SK-N-SH (cell line): Measurements from ENCODE around the gene SPSB3. TPM values are rescaled to one million over a fixed set of nuclear protein-coding genes. Genes with fewer than 3 reads are reported as not detected.

Experiments
- CTCF ChIA-PET: fragments of 300-600, 350-600 bp; formaldehyde crosslinking; extraction: SDS; loops from one replicate; lab custom pipeline; 2021; lab: Yijun Ruan, JAX
- POLR2A ChIA-PET: fragments of 350-600 bp; sonication (Branson Sonifier 250); formaldehyde crosslinking; extraction: SDS; loops from one replicate; lab custom pipeline; 2020; ENCODE audit warnings: antibody characterized with exemption, inconsistent platforms; lab: Yijun Ruan, JAX
- DNase-seq: peaks from one replicate; pipeline ENCODE4 v3.0.0; 2012
- H2AFZ ChIP-seq: fragments of 200-600 bp; sonication (generic); 2 replicates; pipeline ENCODE4 v1.8.1; 2016; ENCODE audit warnings: antibody characterized with exemption, mild to moderate bottlenecking, low read depth
- H3F3A ChIP-seq: fragments of 200-600 bp; sonication (generic); replicated peaks from 2 replicates; pipeline ENCODE3; 2016; ENCODE audit warnings: antibody characterized with exemption, mild to moderate bottlenecking; ENCODE audit not compliant: insufficient read depth
- H3K27ac ChIP-seq, 2 experiments: fragments of 200-500 bp in 1 of 2; fragments of 200-600 bp in 1 of 2; sonication (Bioruptor generic) in 1 of 2; sonication (generic), shearing (Covaris generic) in 1 of 2; 2 replicates each; pipeline versions ENCODE4 v1.5.1 to v1.6.1; 2014 to 2016; ENCODE audit warnings: low read depth in 2 of 2, inconsistent platforms in 1 of 2, low read length in 1 of 2, mild to moderate bottlenecking in 1 of 2, mixed read lengths in 1 of 2
- H3K27me3 ChIP-seq: fragments of 200-600 bp; sonication (generic), shearing (Covaris generic); 2 replicates; pipeline ENCODE4 v1.6.1; 2016; ENCODE audit warnings: mixed run types; ENCODE audit not compliant: insufficient read depth
- H3K36me3 ChIP-seq, 2 experiments: fragments of 200-500 bp in 1 of 2; fragments of 200-600 bp in 1 of 2; sonication (Bioruptor generic) in 1 of 2; sonication (generic) in 1 of 2; replicated peaks in 1 of 2; 2 replicates each; pipeline versions ENCODE3 to v1.5.1; 2014 to 2016; ENCODE audit warnings: low read length in 1 of 2, mild to moderate bottlenecking in 1 of 2; ENCODE audit not compliant: insufficient read depth in 2 of 2, control insufficient read depth in 1 of 2
- H3K4me1 ChIP-seq, 2 experiments: fragments of 200-500 bp in 1 of 2; fragments of 200-600 bp in 1 of 2; sonication (Bioruptor generic) in 1 of 2; sonication (generic), shearing (Covaris generic) in 1 of 2; 2 replicates each; pipeline versions ENCODE4 v1.5.1 to v1.6.1; 2014 to 2016; ENCODE audit warnings: low read depth in 1 of 2, low read length in 1 of 2, mixed run types in 1 of 2; ENCODE audit not compliant: insufficient read depth in 2 of 2, control insufficient read depth in 1 of 2
- H3K4me2 ChIP-seq: fragments of 200-600 bp; sonication (generic), shearing (Covaris generic); 2 replicates; pipeline ENCODE4 v1.6.1; 2017; ENCODE audit warnings: mixed run types
- H3K4me3 ChIP-seq, 2 experiments: fragments of 200-500 bp in 1 of 2; fragments of 200-600 bp in 1 of 2; sonication (Bioruptor generic) in 1 of 2; sonication (generic), shearing (Covaris generic) in 1 of 2; 2 replicates each; pipeline versions ENCODE4 v1.5.1 to v1.8.1; 2014 to 2016; ENCODE audit warnings: low read depth in 2 of 2, inconsistent platforms in 1 of 2, low read length in 1 of 2, mild to moderate bottlenecking in 1 of 2, mixed read lengths in 1 of 2, moderate library complexity in 1 of 2
- H3K79me2 ChIP-seq: fragments of 200-600 bp; sonication (generic); 2 replicates; pipeline ENCODE4 v1.8.1; 2017; ENCODE audit warnings: mild to moderate bottlenecking; ENCODE audit not compliant: insufficient read depth
- H3K9ac ChIP-seq: fragments of 200-600 bp; sonication (generic); 2 replicates; pipeline ENCODE4 v1.6.1; 2017; ENCODE audit warnings: mixed run types
- H3K9me2 ChIP-seq: fragments of 200-600 bp; sonication (generic); 2 replicates; pipeline ENCODE4 v1.6.1; 2017; ENCODE audit warnings: mixed run types
- H3K9me3 ChIP-seq: fragments of 200-600 bp; sonication (generic); 2 replicates; pipeline ENCODE4 v1.6.1; 2017; ENCODE audit warnings: mixed run types, mild to moderate bottlenecking, moderate library complexity
- H4K20me1 ChIP-seq: fragments of 200-600 bp; sonication (generic); 2 replicates; pipeline ENCODE4 v1.6.1; 2017; ENCODE audit warnings: mild to moderate bottlenecking, mixed run types; ENCODE audit not compliant: insufficient read depth
- ELF1 ChIP-seq: IDR thresholded peaks from 2 replicates; pipeline ENCODE4 v1.4.0; 2012
- FOXM1 ChIP-seq: IDR thresholded peaks from 2 replicates; pipeline ENCODE4 v1.4.0; 2012; ENCODE audit warnings: low read depth, mild to moderate bottlenecking
- JUND ChIP-seq: IDR thresholded peaks from 2 replicates; pipeline ENCODE4 v1.4.0; 2012
- MAX ChIP-seq: IDR thresholded peaks from 2 replicates; pipeline ENCODE4 v1.4.0; 2012; ENCODE audit warnings: low read depth
- MEF2A ChIP-seq: IDR thresholded peaks from 2 replicates; pipeline ENCODE4 v1.4.0; 2012; ENCODE audit warnings: low read depth, borderline replicate concordance
- MXI1 ChIP-seq: IDR thresholded peaks from 2 replicates; pipeline ENCODE4 v1.6.1; 2012; ENCODE audit warnings: mild to moderate bottlenecking, low read depth, low read length, improper control_type of control experiment
- PBX3 ChIP-seq: IDR thresholded peaks from 2 replicates; pipeline ENCODE4; 2012
- RCOR1 ChIP-seq: fragments of 150-350 bp; IDR thresholded peaks from 2 replicates; pipeline ENCODE4 v1.6.1; 2017; ENCODE audit warnings: antibody characterized with exemption, low read length
- REST ChIP-seq: IDR thresholded peaks from 2 replicates; pipeline ENCODE4 v1.6.1; 2012; ENCODE audit warnings: mild to moderate bottlenecking, low read depth, low read length, moderate library complexity
- RFX5 ChIP-seq: IDR thresholded peaks from 2 replicates; pipeline ENCODE4 v1.6.1; 2012; ENCODE audit warnings: mild to moderate bottlenecking, improper control_type of control experiment, low read length
- RXRA ChIP-seq: IDR thresholded peaks from 2 replicates; pipeline ENCODE4 v1.4.0; 2012; ENCODE audit warnings: low read depth, mild to moderate bottlenecking, borderline replicate concordance
- SIN3A ChIP-seq: IDR thresholded peaks from 2 replicates; pipeline ENCODE4 v1.6.1; 2012; ENCODE audit warnings: low read depth, mild to moderate bottlenecking, low read length, moderate library complexity, borderline replicate concordance
- ZBTB33 ChIP-seq: IDR thresholded peaks from 2 replicates; pipeline ENCODE4 v1.4.0; 2012; ENCODE audit warnings: low read depth, borderline replicate concordance
- WGBS: methylation state at CpG from one replicate; pipeline ENCODE4 v1.1.6; 2017; ENCODE audit warnings: low lambda C conversion rate; 5-methylcytosine and 5-hydroxymethylcytosine counted together
- polyA plus RNA-seq, 3 experiments: library from polyadenylated mRNA; depleted of rRNA; stranded (reverse); fragments of >200 nt; gene quantifications; 2 replicates each; pipeline ENCODE4 v1.2.3, GENCODE V29; 2012

The SPSB3 gene
- polyA plus RNA-seq, 1 of the 3 experiments (the other 2 are of a cell fraction), result 40.6 TPM

GRCh38 chr16:1740781-1741490 is 41.4 kb downstream of the SPSB3 start:
- Histone ChIP-seq H3K4me3 (no peak overlapping the region), H3K9me2 (no peaks in the 10 kb centered on the region), H3F3A (peaks cover 33% of the 10 kb centered on the region), H2AFZ (no peak overlapping the region), H3K9me3 (no peaks in the 10 kb centered on the region), H4K20me1 (no peaks in the 10 kb centered on the region), H3K4me2 (no peak overlapping the region)
- POLR2A ChIA-PET, result no interaction called here
- TF ChIP-seq REST (no peak), JUND (no peak), PBX3 (no peak), RFX5 (no peak), RXRA (no peak), SIN3A (no peak), FOXM1 (no peak), RCOR1 (no peak)
- TF ChIP-seq, all 33 proteins: peak for 0
- Histone ChIP-seq H3K9ac (no peak overlapping the region), H3K36me3 (peaks cover 0 to 33% of the 10 kb centered on the region in 2 experiments), H3K79me2 (0 out of 2 replicates have a peak, but pooled peaks cover 4% of the 10 kb centered on the region), H3K4me1 (no peaks in the 10 kb centered on the region), H3K27ac (no peak overlapping the region), H3K27me3 (no peaks in the 10 kb centered on the region)
- CTCF ChIA-PET, result interaction anchor here (1.1 kb wide), 1 partner anchor 17 kb away, joined by 3 read pairs; no protein-coding TSS in a partner anchor
- DNase-seq, result no peak
- WGBS, result 95% methylated on average over 24 of the region's 30 CpGs

- Histone ChIP-seq H2AFZ (no peak overlapping the region), H3K4me3 (no peak overlapping the region), H3F3A (peaks cover 40% of the 10 kb centered on the region), H4K20me1 (no peaks in the 10 kb centered on the region), H3K36me3 (peaks cover 0 to 30% of the 10 kb centered on the region in 2 experiments), H3K79me2 (0 out of 2 replicates have a peak, but pooled peaks cover 4% of the 10 kb centered on the region), H3K4me2 (no peak overlapping the region), H3K4me1 (no peaks in the 10 kb centered on the region), H3K9me2 (no peaks in the 10 kb centered on the region), H3K9me3 (no peaks in the 10 kb centered on the region), H3K27ac (no peak overlapping the region), H3K27me3 (no peaks in the 10 kb centered on the region), H3K9ac (no peak overlapping the region)
- TF ChIP-seq ELF1 (no peak), MXI1 (no peak), MEF2A (no peak), MAX (no peak), ZBTB33 (no peak)
- no peak for DNase-seq
- 96% methylated on average over 33 of the region's 33 CpGs for WGBS
- ChIA-PET CTCF (no interaction called here), POLR2A (no interaction called here)
Measured at GRCh38 chr16:1740234-1740633, 42.1 kb downstream of the SPSB3 start.
